Midbrain (tissue), 1 donor: ENCODE data around the gene IGFN1.

Experiments
- DNase-seq: peaks from one replicate; lab custom pipeline; 2025; lab: John Stamatoyannopoulos, UW

IGFN1 gene

GRCh38 chr1:201163707-201164106 is 26.9 kb upstream of the IGFN1 start:
- DNase-seq = no peak

GRCh38 chr1:201164645-201165044 is 26.0 kb upstream of the IGFN1 start:
- no peak for DNase-seq

DNA sequence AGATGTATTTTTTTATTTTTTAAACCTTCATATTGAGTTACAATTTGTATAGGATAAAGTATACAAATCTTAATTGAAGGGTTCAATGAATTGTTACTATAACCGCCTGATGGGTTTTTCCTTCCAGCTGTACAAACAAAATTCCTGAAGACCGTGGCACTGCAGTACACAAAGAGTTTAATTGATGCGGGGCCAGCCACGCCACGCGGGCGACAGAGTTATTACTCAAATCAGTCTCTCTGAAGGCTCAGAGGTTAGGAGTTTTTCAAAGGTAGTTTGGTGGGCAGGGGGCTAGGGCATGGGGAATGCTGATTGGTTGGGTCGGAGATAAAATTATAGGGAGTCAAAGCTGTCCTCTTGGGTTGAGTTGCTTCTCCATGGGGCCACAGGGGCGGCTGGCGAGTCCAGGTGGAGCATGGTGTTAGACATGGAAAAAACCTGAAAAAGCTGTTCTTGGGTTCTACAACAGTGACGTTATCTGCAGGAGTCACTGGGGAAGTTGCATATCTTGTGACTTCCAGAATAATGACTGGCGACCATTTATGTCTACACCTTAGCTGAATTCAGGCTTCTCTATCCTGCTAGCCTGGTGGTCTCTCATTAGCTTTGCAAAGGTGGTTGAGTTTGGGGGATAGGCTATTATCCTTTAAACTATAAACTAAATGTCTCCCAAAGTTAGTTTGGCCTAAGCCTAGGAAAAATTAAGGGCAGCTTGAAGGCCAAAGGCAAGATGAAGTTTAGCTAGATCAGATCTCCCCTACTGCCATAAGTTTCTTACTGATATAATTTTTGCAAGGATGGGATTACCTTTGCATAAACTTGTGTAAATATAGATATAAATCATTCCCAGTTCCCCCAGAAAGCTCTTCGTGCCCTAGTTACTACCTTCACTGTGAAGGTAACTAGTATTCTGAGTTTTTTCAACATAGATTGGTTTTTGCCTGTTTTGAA is 23.3 kb upstream of the IGFN1 start:
- DNase-seq = no peak

DNA sequence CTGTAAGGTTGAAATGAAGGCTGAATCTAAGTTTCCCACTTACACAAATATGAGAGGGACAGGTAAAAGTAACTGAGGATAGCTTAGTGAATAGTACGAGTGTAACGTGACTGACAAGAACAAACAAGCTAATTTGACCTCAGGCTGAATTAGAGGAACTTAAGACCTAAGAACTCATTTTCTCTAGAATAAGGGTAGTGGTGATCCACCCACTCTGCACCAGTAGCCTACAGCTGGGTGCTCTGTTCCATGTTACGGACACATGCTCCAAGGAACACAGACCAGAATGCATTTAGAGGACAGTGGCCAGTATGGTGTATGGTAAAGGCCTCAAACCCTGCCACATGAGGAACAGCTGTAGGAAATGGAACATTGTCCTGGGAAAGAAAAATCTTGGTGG is 21.4 kb upstream of the IGFN1 start:
- no peak for DNase-seq

DNA sequence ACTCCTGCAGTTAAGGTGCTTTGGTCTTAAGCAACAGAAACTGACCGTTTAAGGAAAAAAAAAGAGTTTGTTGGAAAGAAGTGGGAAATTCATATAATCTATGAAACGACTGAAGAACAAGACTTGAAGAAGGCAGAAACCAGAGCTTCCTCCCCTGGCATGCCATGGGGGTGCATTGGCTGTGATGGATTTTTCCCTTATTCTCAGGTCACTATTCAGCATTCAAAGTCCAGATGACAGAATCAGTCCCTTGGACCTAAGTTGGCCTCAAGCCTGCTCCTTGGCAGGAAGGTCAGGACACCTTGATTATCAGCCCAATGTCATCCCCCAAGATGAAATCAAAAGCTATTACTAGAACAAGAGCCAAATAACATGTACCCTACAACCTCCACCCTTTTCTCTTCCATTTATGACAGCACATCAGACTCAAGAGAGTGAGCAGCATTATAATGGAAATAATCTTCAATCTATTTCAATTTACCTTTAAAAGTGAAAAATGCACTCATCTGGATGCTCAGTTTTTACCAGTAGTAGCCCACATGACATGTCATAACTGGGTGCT is 20.6 kb upstream of the IGFN1 start:
- no peak for DNase-seq

DNA sequence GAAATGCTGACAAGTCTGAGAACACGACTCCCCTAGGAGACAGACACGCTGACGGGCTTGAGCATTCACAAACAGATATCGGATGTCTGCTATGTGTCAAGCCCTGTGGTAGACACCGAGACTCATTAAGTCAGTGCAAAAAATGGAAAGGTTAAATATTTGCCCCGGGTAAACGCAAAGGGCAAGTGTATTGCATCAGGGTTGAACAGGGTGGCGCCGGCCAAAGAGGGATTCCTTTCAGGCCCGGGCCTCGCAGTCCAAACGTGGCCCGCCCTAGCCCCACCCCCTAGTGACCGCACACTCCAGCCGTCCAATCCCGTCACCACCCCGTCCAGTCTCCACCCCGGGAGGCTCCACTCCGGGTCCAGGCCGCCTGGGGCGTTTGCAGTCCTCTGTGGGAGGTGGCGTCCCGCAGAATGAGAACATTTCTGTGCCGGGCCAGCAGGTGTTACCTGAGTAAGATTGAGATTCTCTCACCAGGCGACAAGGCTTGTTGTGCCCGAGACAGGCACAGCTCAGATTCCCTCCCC is 20.0 kb upstream of the IGFN1 start:
- DNase-seq = peak; percentile 91

DNA sequence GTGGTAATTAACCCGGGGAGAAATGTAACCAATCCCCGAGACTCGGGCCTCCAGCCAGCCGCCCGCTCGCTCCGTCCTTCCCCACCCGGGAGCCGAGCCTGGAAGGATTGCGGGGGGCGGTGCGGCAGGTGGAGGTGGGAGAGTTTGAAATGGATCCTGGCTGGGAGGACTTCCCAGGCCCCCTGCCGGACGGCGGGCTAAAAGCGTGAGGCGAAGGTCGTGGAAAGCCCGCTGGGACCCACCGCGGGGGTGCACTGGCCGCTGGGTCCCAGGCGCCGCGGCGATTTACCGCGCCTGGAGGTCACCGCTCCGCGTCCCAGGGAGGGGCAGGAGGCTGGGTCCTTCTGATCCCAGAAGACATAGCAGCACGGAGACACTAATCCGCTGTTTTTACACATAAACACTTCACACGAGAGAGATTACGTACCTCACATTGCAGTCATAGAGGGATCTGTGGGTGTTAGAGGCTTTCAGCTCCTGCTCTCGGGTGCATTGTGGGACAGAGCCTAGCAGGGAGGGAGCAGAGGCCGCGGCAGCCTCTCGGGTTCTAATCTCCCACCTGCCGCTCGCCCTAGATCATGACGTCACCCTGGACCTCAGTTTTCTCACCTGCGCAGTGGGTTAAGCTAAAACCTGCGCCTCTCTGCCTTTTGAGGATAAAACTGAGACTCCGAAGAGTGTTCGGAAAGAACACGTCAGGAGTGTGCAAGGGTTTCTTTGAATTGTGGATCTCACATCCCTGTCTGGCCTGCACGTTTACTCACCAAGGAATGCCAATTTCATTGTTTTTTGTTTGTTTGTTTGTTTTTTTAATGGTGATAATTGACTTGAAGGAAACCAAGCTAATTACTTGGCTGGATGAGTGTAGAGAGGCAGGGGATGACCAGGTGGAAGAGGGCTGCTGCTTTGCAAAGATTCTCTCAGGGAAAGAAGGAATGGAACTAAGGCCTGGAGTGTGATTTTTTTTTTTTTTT is 19.3 kb upstream of the IGFN1 start:
- DNase-seq = peak; percentile 71

GRCh38 chr1:201172326-201172725 is 18.3 kb upstream of the IGFN1 start:
- DNase-seq = no peak

GRCh38 chr1:201172999-201173610 is 17.5 kb upstream of the IGFN1 start:
- no peak for DNase-seq

GRCh38 chr1:201173736-201174135 is 16.9 kb upstream of the IGFN1 start:
- DNase-seq = no peak

DNA sequence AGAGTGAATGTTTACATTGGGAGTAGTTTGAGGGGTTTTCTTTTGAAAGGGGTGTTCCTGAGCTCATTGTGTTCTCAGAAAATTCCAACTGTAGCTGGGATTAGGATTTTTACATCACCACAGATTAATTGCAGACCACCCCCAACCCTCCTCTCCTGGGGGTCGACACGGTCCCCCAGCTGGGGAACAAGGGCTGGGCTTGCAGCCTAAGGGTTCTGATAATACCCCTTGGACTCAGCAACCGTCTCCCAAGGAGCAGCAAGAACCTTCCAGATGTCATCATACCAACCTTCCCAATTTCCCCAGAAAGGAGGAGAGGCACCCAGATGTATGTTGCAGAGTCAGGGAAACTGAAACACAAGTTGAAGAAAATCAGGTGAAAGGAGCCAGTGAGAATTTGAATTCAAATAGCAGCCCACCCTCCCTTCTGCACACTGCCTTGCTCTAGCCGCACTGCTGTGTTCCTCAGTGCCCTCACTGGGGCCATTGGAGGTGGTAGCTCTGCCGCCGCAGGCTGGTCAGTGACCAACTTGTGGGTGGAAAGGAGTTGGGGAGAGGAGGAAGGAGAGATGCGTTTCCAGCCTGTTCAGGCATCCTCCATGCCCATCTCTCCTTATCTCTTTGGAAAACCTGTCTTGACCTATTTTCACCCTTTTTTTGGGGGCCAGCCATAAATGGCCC is 14.7 kb upstream of the IGFN1 start:
- DNase-seq = no peak

DNA sequence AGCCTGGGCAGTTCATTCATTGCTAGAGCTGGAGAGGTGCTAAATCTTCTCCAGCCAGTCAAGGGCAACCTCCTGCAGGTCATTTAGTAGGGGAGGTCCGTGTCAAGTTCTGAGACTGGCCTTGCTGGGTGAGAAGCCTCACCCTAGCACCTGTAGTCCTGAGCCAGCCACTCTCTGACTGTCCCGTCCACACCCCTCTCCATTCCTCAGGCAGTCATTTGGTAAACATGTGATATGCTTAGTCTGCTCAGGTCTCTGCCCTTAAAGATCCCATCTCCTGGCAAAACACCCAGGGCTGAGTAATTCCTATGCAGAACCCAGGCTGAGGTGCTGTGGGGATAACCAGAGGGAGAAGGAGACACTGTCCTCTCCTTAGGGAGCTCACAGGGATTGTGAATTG is 13.7 kb upstream of the IGFN1 start:
- no peak for DNase-seq

- DNase-seq = no peak
These were observed 11.9 kb upstream of the IGFN1 start for GRCh38 chr1:201178718-201179117.

GRCh38 chr1:201180141-201180540 is 10.5 kb upstream of the IGFN1 start:
- DNase-seq = no peak

GRCh38 chr1:201180901-201181300 is 9.7 kb upstream of the IGFN1 start:
- DNase-seq = no peak

- no peak for DNase-seq
These were observed 9.3 kb upstream of the IGFN1 start for GRCh38 chr1:201181323-201181722.

GRCh38 chr1:201181726-201182125 is 8.9 kb upstream of the IGFN1 start:
- no peak for DNase-seq

- no peak for DNase-seq
These were observed 7.4 kb upstream of the IGFN1 start for GRCh38 chr1:201183209-201183608.

- no peak for DNase-seq
These were observed 6.9 kb upstream of the IGFN1 start for GRCh38 chr1:201183753-201184152.

- peak; percentile 32 for DNase-seq
These were observed 6.1 kb upstream of the IGFN1 start for GRCh38 chr1:201184307-201185122.
